GM18499 (cell line): ENCODE measurements around the gene RB1.
"Not testable (repeated sequence)": the region's sequence is repeated elsewhere in the genome, so short reads cannot be mapped to it uniquely, and the experiment has no call there.

Experiments used
- ATAC-seq: cut with Tn5 transposase; IDR thresholded peaks from one replicate; pipeline ENCODE4 v1.9.1; 2021; ENCODE audit warnings: moderate number of reproducible peaks; ENCODE audit not compliant: insufficient read depth, unreplicated experiment

RB1 gene

GRCh38 chr13:48437371-48437770, 133.8 kb downstream of the RB1 start:
- no peak for ATAC-seq

- ATAC-seq = no peak
Measured at GRCh38 chr13:48443442-48444208, 140.1 kb downstream of the RB1 start.

GRCh38 chr13:48446464-48446863, 142.9 kb downstream of the RB1 start:
- no peak for ATAC-seq

- ATAC-seq = no peak
Measured at GRCh38 chr13:48448285-48448958, 144.9 kb downstream of the RB1 start.

- ATAC-seq = no peak
Measured at GRCh38 chr13:48448959-48449614, 145.5 kb downstream of the RB1 start.

- ATAC-seq = no peak
Measured at GRCh38 chr13:48449656-48450055, 146.1 kb downstream of the RB1 start.

- not testable (repeated sequence) for ATAC-seq
Measured at GRCh38 chr13:48451196-48451595, 147.6 kb downstream of the RB1 start.

GRCh38 chr13:48456546-48456945, 153.0 kb downstream of the RB1 start:
- no peak for ATAC-seq

- no peak for ATAC-seq
Measured at GRCh38 chr13:48457578-48458242, 154.2 kb downstream of the RB1 start.

GRCh38 chr13:48475230-48475629, 171.7 kb downstream of the RB1 start:
- no peak for ATAC-seq

- no peak for ATAC-seq
Measured at GRCh38 chr13:48476215-48476614, 172.7 kb downstream of the RB1 start.

GRCh38 chr13:48476686-48477085, 173.1 kb downstream of the RB1 start:
- ATAC-seq = no peak

- peak; percentile 60 for ATAC-seq
Measured at GRCh38 chr13:48477191-48477855, 173.8 kb downstream of the RB1 start.

GRCh38 chr13:48478391-48478790, 174.8 kb downstream of the RB1 start:
- no peak for ATAC-seq

- ATAC-seq = no peak
Measured at GRCh38 chr13:48483575-48483974, 180.0 kb downstream of the RB1 start.

- no peak for ATAC-seq
Measured at GRCh38 chr13:48485432-48485831, 181.9 kb downstream of the RB1 start.

GRCh38 chr13:48486362-48486761, 182.8 kb downstream of the RB1 start:
- ATAC-seq = no peak

GRCh38 chr13:48486836-48487235, 183.3 kb downstream of the RB1 start:
- no peak for ATAC-seq

GRCh38 chr13:48487968-48488367, 184.4 kb downstream of the RB1 start:
- ATAC-seq = no peak

GRCh38 chr13:48488995-48489394, 185.4 kb downstream of the RB1 start:
- ATAC-seq = no peak
